Liver (tissue), 9 donors: Measurements from ENCODE around the gene ARMC7. TPM values are rescaled to one million over a fixed set of nuclear protein-coding genes. Genes with fewer than 3 reads are reported as not detected.
"Not testable (repeated sequence)": the region's sequence is repeated elsewhere in the genome, so short reads cannot be mapped to it uniquely, and the experiment has no call there.

ENCODE experiments used
- DNase-seq: peaks from one replicate; pipeline ENCODE4 v3.0.0-alpha.2; 2017; ENCODE audit warnings: low spot score
- H3K27ac ChIP-seq, 2 donors: one replicate each; pipeline ENCODE4 v1.7.0; 2013; ENCODE audit warnings: inconsistent platforms in 2 of 2, low read length in 2 of 2, control low read depth in 1 of 2, low read depth in 1 of 2, mild to moderate bottlenecking in 1 of 2
- H3K27me3 ChIP-seq, 4 donors: one replicate each; pipeline versions ENCODE4 v1.6.1 to v1.7.0; 2013; ENCODE audit warnings: low read length in 3 of 4, inconsistent platforms in 1 of 4, mild to moderate bottlenecking in 1 of 4, moderate library complexity in 1 of 4; ENCODE audit not compliant: control insufficient read depth in 4 of 4, insufficient read depth in 4 of 4
- H3K36me3 ChIP-seq, 4 donors: one replicate each; pipeline versions ENCODE4 v1.6.1 to v1.7.0; 2013; ENCODE audit warnings: low read length in 3 of 4, mild to moderate bottlenecking in 3 of 4, low read depth in 1 of 4, moderate library complexity in 1 of 4; ENCODE audit not compliant: control insufficient read depth in 4 of 4, insufficient read depth in 3 of 4
- H3K4me1 ChIP-seq, 4 donors: one replicate each; pipeline versions ENCODE4 v1.6.1 to v1.7.0; 2013; ENCODE audit warnings: low read length in 3 of 4, mild to moderate bottlenecking in 3 of 4, moderate library complexity in 1 of 4; ENCODE audit not compliant: control insufficient read depth in 4 of 4, insufficient read depth in 4 of 4
- H3K4me3 ChIP-seq, 3 donors: one replicate each; pipeline versions ENCODE4 v1.6.1 to v1.7.0; 2013; ENCODE audit warnings: low read length in 3 of 3, control low read depth in 1 of 3, low read depth in 1 of 3, mild to moderate bottlenecking in 1 of 3
- H3K9ac ChIP-seq, 2 donors: one replicate each; pipeline ENCODE4 v1.7.0; 2013; ENCODE audit warnings: low read length in 2 of 2, mild to moderate bottlenecking in 2 of 2, moderate library complexity in 2 of 2, control low read depth in 1 of 2, low read depth in 1 of 2
- H3K9me3 ChIP-seq, 4 donors: one replicate each; pipeline versions ENCODE4 v1.6.1 to v1.7.0; 2013; ENCODE audit warnings: low read length in 3 of 4; ENCODE audit not compliant: control insufficient read depth in 4 of 4
- EGR1 ChIP-seq, 2 donors: IDR thresholded peaks; 2 replicates each; pipeline ENCODE4 v1.6.1; 2016 to 2018; ENCODE audit warnings: antibody characterized with exemption in 2 of 2, low read depth in 2 of 2
- FOXA1 ChIP-seq: IDR thresholded peaks from 2 replicates; pipeline ENCODE4 v1.6.1; 2016; ENCODE audit warnings: antibody characterized with exemption
- FOXA2 ChIP-seq: IDR thresholded peaks from 2 replicates; pipeline ENCODE4 v1.6.1; 2016; ENCODE audit warnings: antibody characterized with exemption
- HNF4A ChIP-seq, 2 donors: conservative IDR thresholded peaks; 2 replicates each; pipeline ENCODE4 v1.6.1; 2016; ENCODE audit warnings: antibody characterized with exemption in 2 of 2, mild to moderate bottlenecking in 2 of 2
- HNF4G ChIP-seq: IDR thresholded peaks from 2 replicates; pipeline ENCODE4 v1.6.1; 2016; ENCODE audit warnings: antibody characterized with exemption
- JUND ChIP-seq, 2 donors: IDR thresholded peaks; 2 replicates each; pipeline ENCODE4 v1.6.1; 2016; ENCODE audit warnings: antibody characterized with exemption in 2 of 2
- MAX ChIP-seq: IDR thresholded peaks from 2 replicates; pipeline ENCODE4 v1.6.1; 2016; ENCODE audit warnings: antibody characterized with exemption
- NR2F2 ChIP-seq: IDR thresholded peaks from 2 replicates; pipeline ENCODE4 v1.6.1; 2016; ENCODE audit warnings: antibody characterized with exemption
- RAD21 ChIP-seq, 2 donors: IDR thresholded peaks; 2 replicates each; pipeline ENCODE4 v1.6.1; 2016; ENCODE audit warnings: antibody characterized with exemption in 2 of 2, mild to moderate bottlenecking in 2 of 2
- RXRA ChIP-seq, 2 donors: IDR thresholded peaks; 2 replicates each; pipeline ENCODE4 v1.6.1; 2017 to 2018; ENCODE audit warnings: antibody characterized with exemption in 2 of 2, mild to moderate bottlenecking in 1 of 2
- YY1 ChIP-seq: IDR thresholded peaks from 2 replicates; pipeline ENCODE4 v1.6.1; 2016; ENCODE audit warnings: antibody characterized with exemption, mild to moderate bottlenecking
- WGBS: extraction: QIAGEN DNeasy Blood & Tissue Kit; methylation state at CpG from one replicate; pipeline ENCODE4 v1.1.7; 2013; 5-methylcytosine and 5-hydroxymethylcytosine counted together
- polyA plus RNA-seq, 2 donors: library from polyadenylated mRNA; stranded (reverse) in 1 of 2; unstranded in 1 of 2; fragments of 200-250 nt in 1 of 2; fragments of >200 nt in 1 of 2; fragmentation: Nextera tagmentation in 1 of 2; extraction: Ambion mirVana in 1 of 2; gene quantifications; one replicate each; pipeline versions ENCODE4 v1.2.1 to v1.2.3, GENCODE V29; 2013 to 2015
- total RNA-seq, 2 donors: library from RNA; depleted of rRNA; stranded (reverse); fragments of >200 nt; gene quantifications; one replicate each; pipeline ENCODE4 v1.2.3, GENCODE V29; 2014
- TF ChIP-seq, protein P1 (sequence below): IDR thresholded peaks from 2 replicates; pipeline ENCODE4 v1.6.1; 2016; ENCODE audit warnings: antibody characterized with exemption
- donor health status: healthy.
- donor health status: healthy.
- donor health status: healthy.
- donor health status: healthy.
- donor health status: healthy.

ARMC7 gene
- total and polyA plus RNA-seq, 4 donors: 1.7 to 6.6 (median 3.7) TPM

- TF ChIP-seq HNF4A (conservative IDR thresholded peaks at IDR 0.05): no peak
- TF ChIP-seq YY1: no peak
- no peak for TF ChIP-seq EGR1 (IDR thresholded peaks at IDR 0.05; ENCODE audit: low read depth in 2 of 2)
- no peak for TF ChIP-seq MAX
Observed at GRCh38 chr17:75125984-75126383, 16.2 kb downstream of the ARMC7 start (continued).

DNA sequence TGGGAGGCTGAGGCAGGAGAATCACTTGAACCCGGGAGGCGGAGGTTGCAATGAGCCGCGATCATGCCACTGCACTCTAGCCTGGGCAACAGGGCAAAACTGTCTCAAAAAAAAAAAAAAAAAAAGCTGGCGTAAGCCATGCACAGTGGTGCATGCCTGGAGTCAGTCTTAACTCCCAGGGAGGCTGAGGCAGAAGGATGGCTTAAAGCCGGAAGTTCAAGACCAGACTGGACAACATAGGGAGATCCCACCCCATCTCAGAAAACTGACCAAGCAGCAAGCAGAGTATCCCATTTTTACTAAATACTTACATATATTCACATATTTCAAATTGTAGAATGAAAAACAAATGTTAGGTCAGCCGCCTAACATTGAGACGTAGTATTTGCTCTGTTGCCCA lies 17.2 kb downstream of the ARMC7 start:
- no peak overlapping the region for H3K27ac ChIP-seq
- H3K36me3 ChIP-seq: peaks cover 0 to 12% (median 4%) of the 10 kb centered on the region in 4 donors
- TF ChIP-seq RXRA (IDR thresholded peaks at IDR 0.05): no peak
- TF ChIP-seq, protein P1, sequence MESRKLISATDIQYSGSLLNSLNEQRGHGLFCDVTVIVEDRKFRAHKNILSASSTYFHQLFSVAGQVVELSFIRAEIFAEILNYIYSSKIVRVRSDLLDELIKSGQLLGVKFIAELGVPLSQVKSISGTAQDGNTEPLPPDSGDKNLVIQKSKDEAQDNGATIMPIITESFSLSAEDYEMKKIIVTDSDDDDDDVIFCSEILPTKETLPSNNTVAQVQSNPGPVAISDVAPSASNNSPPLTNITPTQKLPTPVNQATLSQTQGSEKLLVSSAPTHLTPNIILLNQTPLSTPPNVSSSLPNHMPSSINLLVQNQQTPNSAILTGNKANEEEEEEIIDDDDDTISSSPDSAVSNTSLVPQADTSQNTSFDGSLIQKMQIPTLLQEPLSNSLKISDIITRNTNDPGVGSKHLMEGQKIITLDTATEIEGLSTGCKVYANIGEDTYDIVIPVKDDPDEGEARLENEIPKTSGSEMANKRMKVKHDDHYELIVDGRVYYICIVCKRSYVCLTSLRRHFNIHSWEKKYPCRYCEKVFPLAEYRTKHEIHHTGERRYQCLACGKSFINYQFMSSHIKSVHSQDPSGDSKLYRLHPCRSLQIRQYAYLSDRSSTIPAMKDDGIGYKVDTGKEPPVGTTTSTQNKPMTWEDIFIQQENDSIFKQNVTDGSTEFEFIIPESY: no peak
- TF ChIP-seq FOXA1: no peak
- no peak for TF ChIP-seq NR2F2
- no peak for TF ChIP-seq HNF4G
- no peak for TF ChIP-seq YY1
- TF ChIP-seq RAD21 (IDR thresholded peaks at IDR 0.05): no peak
- no peak for TF ChIP-seq EGR1 (IDR thresholded peaks at IDR 0.05; ENCODE audit: low read depth in 2 of 2)
- no peak for TF ChIP-seq FOXA2
- TF ChIP-seq JUND (IDR thresholded peaks at IDR 0.05): no peak
- no peak overlapping the region for H3K9ac ChIP-seq
- 86% methylated on average over 8 of the region's 8 CpGs for WGBS
- H3K9me3 ChIP-seq: no peaks in the 10 kb centered on the region
- DNase-seq: no peak
- H3K27me3 ChIP-seq: no peaks in the 10 kb centered on the region
- peaks cover 0 to 5% (median 2%) of the 10 kb centered on the region in 4 donors for H3K4me1 ChIP-seq
- no peak overlapping the region for H3K4me3 ChIP-seq

DNA sequence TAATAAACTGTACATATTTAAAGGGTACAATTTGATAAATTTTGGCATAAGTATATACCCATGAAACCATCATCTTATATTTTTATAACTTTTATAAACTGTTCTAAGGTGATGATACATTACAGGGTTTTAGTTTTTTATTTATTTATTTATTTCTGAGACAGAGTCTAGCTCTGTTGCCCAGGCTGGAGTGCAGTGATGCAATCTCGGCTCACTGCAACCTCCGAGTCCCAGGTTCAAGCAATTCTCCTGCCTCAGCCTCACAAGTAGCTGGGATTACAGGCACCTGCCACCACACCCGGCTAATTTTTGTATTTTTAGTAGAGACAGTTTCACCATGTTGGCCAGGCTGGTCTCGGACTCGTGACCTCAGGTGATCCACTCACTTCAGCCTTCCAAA lies 18.2 kb downstream of the ARMC7 start:
- not testable (repeated sequence) for H3K27ac ChIP-seq, H3K27me3 ChIP-seq, DNase-seq, H3K9me3 ChIP-seq, H3K9ac ChIP-seq, H3K4me3 ChIP-seq, H3K4me1 ChIP-seq
- H3K36me3 ChIP-seq: peaks cover 0 to 12% (median 4%) of the 10 kb centered on the region in 4 donors
- WGBS: 84% methylated on average over 5 of the region's 5 CpGs

- no peak overlapping the region for H3K4me3 ChIP-seq
- no peaks in the 10 kb centered on the region for H3K9me3 ChIP-seq
- TF ChIP-seq YY1 (no peak), MAX (no peak)
- WGBS: 93% methylated on average over 33 of the region's 33 CpGs
- no peaks in the 10 kb centered on the region for H3K27me3 ChIP-seq
- H3K4me1 ChIP-seq: peaks cover 0 to 5% (median 2%) of the 10 kb centered on the region in 4 donors
- no peak overlapping the region for H3K27ac ChIP-seq
- H3K36me3 ChIP-seq: peaks cover 0 to 12% (median 4%) of the 10 kb centered on the region in 4 donors
- no peak for DNase-seq
- no peak overlapping the region for H3K9ac ChIP-seq
Observed at GRCh38 chr17:75128694-75129505, 19.1 kb downstream of the ARMC7 start.
